ENCODE results near the gene ZNF519.
"Not testable (repeated sequence)": the region's sequence is repeated elsewhere in the genome, so short reads cannot be mapped to it uniquely, and the experiment has no call there.

Gene ZNF519

GRCh38 chr18:14132271-14132700 is at the start of gene ZNF519:
ZNF519 (minus strand) TSS chr18:14132435; CDS start chr18:14132277, 158 bp downstream.
- H3K4me3 ChIP-seq (ENCODE audit: low read depth in 1 of 2, low read length in 2 of 2) = peak within 1 kb of the TSS; percentile 38 to 68
- H3K9me3 ChIP-seq (ENCODE audit: low read length); H3K36me3 ChIP-seq (ENCODE audit: insufficient read depth, low read length); H3K27me3 ChIP-seq (ENCODE audit: control insufficient read depth in 1 of 2, insufficient read depth in 2 of 2, low read length in 2 of 2); H3K4me1 ChIP-seq (ENCODE audit: insufficient read depth, low read length): not testable (repeated sequence)
- peak within 1 kb of the TSS; percentile 21 for H3K9ac ChIP-seq (ENCODE audit: low read length)
- H3K27ac ChIP-seq (ENCODE audit: low read depth, low read length) = peak within 1 kb of the TSS; percentile 23

GRCh38 chr18:14179306-14179705 is 47.1 kb upstream of the ZNF519 start:
- H3K4me3 ChIP-seq (ENCODE audit: low read depth in 1 of 2, low read length in 2 of 2) = peak overlapping the region in 1 of 2 donors; percentile 57
- H3K27ac ChIP-seq (ENCODE audit: low read depth, low read length) = no peak overlapping the region
- no peaks in the 10 kb centered on the region for H3K9me3 ChIP-seq (ENCODE audit: low read length)
- no peaks in the 10 kb centered on the region for H3K4me1 ChIP-seq (ENCODE audit: insufficient read depth, low read length)
- no peaks in the 10 kb centered on the region for H3K36me3 ChIP-seq (ENCODE audit: insufficient read depth, low read length)
- no peak overlapping the region for H3K9ac ChIP-seq (ENCODE audit: low read length)
- H3K27me3 ChIP-seq (ENCODE audit: control insufficient read depth in 1 of 2, insufficient read depth in 2 of 2, low read length in 2 of 2) = no peaks in the 10 kb centered on the region

DNA sequence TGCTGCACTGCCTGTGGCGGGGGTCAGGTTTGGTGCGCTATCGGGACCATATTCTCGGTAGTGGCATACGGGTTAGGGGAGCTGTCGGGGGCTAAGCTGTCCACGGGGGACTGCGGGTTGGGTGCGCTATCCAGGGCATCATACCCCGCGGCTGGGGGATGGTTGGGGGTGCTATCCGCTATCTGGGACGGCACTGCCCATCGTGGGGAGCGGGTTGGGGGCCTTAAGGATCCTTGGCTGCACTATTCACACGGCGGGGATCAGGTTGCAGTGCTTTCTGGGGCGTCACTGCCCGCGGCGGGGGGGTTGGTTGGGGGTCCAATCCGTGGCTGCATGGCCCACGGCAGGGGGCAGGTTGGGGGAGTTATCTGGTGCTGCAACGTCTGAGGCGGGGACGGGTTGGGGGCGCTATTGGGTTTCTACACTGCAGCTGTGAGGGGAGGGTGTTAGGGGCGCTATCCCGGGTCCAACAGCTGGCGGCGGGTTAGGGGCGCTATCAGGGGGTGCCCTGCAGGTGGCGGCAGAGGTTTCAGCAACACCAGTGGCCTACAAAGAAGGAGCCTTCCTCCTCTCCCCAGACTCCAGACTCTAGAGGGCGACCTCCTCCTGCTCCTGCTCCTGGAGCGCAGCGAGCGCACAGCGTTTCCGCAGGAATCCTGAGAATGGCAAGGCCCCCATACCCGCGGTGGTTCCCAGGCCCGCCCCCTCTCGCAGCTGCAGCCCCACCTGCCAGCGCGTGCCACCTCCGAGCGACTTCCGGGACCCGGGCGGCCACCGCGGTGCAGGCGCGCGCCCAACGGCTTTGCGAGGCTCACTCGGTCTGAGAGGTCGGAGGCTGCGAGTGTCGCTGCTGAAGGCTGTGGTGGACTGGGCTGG is 46.3 kb upstream of the ZNF519 start:
- not testable (repeated sequence) for H3K9me3 ChIP-seq (ENCODE audit: low read length); H3K4me1 ChIP-seq (ENCODE audit: insufficient read depth, low read length); H3K36me3 ChIP-seq (ENCODE audit: insufficient read depth, low read length); H3K27ac ChIP-seq (ENCODE audit: low read depth, low read length); H3K9ac ChIP-seq (ENCODE audit: low read length); H3K27me3 ChIP-seq (ENCODE audit: control insufficient read depth in 1 of 2, insufficient read depth in 2 of 2, low read length in 2 of 2)
- peak overlapping the region in 1 of 2 donors; percentile 57 for H3K4me3 ChIP-seq (ENCODE audit: low read depth in 1 of 2, low read length in 2 of 2)

- H3K4me1 ChIP-seq (ENCODE audit: insufficient read depth, low read length); H3K36me3 ChIP-seq (ENCODE audit: insufficient read depth, low read length); H3K4me3 ChIP-seq (ENCODE audit: low read depth in 1 of 2, low read length in 2 of 2); H3K9me3 ChIP-seq (ENCODE audit: low read length); H3K27me3 ChIP-seq (ENCODE audit: control insufficient read depth in 1 of 2, insufficient read depth in 2 of 2, low read length in 2 of 2); H3K27ac ChIP-seq (ENCODE audit: low read depth, low read length); H3K9ac ChIP-seq (ENCODE audit: low read length): not testable (repeated sequence)
These were observed 45.5 kb upstream of the ZNF519 start for GRCh38 chr18:14177540-14178320.

- not testable (repeated sequence) for H3K36me3 ChIP-seq (ENCODE audit: insufficient read depth, low read length); H3K4me1 ChIP-seq (ENCODE audit: insufficient read depth, low read length); H3K9me3 ChIP-seq (ENCODE audit: low read length); H3K4me3 ChIP-seq (ENCODE audit: low read depth in 1 of 2, low read length in 2 of 2); H3K27ac ChIP-seq (ENCODE audit: low read depth, low read length); H3K27me3 ChIP-seq (ENCODE audit: control insufficient read depth in 1 of 2, insufficient read depth in 2 of 2, low read length in 2 of 2); H3K9ac ChIP-seq (ENCODE audit: low read length)
These were observed 43.2 kb upstream of the ZNF519 start for GRCh38 chr18:14175404-14175803.

DNA sequence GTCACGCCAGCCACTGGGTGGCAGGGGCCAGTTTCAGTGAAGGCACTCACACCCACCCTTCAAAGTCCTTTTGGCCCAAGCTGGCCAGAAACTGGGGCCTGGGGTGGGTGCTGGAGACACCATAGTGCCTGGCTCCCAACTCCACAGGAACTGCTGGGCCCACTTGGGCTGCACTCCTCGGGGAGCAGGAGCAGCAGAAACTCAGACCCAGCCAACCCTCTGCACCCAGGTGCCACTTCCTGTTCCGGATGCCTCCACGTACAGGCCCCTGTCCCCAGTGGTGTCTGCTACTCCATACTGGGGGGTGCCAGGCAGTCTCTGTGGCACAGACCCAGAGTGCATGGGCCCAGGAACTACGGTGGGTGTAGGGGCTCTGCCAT is 42.5 kb upstream of the ZNF519 start:
- no peaks in the 10 kb centered on the region for H3K27me3 ChIP-seq (ENCODE audit: control insufficient read depth in 1 of 2, insufficient read depth in 2 of 2, low read length in 2 of 2)
- no peak overlapping the region for H3K27ac ChIP-seq (ENCODE audit: low read depth, low read length)

GRCh38 chr18:14174002-14174705 is 41.9 kb upstream of the ZNF519 start:
- not testable (repeated sequence) for H3K36me3 ChIP-seq (ENCODE audit: insufficient read depth, low read length); H3K4me1 ChIP-seq (ENCODE audit: insufficient read depth, low read length); H3K9ac ChIP-seq (ENCODE audit: low read length); H3K27ac ChIP-seq (ENCODE audit: low read depth, low read length); H3K4me3 ChIP-seq (ENCODE audit: low read depth in 1 of 2, low read length in 2 of 2); H3K9me3 ChIP-seq (ENCODE audit: low read length); H3K27me3 ChIP-seq (ENCODE audit: control insufficient read depth in 1 of 2, insufficient read depth in 2 of 2, low read length in 2 of 2)

More for the DNA sequence above, 42.5 kb upstream of the ZNF519 start:
- H3K36me3 ChIP-seq (ENCODE audit: insufficient read depth, low read length) = no peaks in the 10 kb centered on the region
- no peak overlapping the region for H3K4me3 ChIP-seq (ENCODE audit: low read depth in 1 of 2, low read length in 2 of 2)
- H3K4me1 ChIP-seq (ENCODE audit: insufficient read depth, low read length) = no peaks in the 10 kb centered on the region
- no peak overlapping the region for H3K9ac ChIP-seq (ENCODE audit: low read length)
- no peaks in the 10 kb centered on the region for H3K9me3 ChIP-seq (ENCODE audit: low read length)

DNA sequence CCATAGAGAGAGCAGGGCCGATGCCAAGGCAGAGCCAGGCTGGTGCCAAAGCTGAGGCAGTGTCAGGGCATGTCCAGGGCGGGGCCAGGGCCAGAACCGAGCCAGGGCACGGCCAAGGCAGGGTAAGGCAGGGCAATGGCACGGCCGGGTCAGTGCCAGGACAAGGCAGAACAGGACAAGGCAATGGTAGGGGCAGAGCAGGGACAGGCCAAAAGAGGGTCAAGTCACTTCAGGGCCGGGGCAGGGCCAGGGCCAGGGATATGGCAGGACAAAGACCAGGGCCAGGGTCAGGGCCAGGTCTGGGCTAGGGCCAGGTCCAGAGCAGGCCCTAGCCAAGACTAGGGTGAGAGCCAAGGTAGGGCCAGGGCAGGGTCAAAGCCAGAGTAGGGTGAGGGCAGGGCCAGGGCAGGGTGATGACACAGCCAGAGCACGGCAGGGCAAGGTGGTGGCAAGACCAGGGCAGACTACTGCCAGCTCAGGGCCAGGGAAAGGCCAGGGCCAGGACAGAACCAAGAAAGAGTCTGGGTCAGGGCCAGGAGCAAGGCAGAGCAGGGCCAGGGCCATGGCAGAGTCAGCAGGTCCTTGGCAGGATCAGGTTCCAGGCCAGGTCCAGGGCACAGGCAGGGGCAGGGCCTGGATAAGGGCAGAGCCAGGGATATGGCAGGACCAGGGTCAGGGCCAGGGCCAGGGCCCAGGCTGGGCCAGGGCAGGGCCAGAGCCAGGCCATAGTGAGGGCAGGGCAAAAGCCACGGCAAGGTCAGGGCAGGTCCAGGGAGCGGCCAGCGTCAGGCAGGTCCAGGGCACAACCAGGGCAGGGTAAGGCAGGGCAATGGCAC is 41.1 kb upstream of the ZNF519 start:
- not testable (repeated sequence) for H3K4me1 ChIP-seq (ENCODE audit: insufficient read depth, low read length); H3K27me3 ChIP-seq (ENCODE audit: control insufficient read depth in 1 of 2, insufficient read depth in 2 of 2, low read length in 2 of 2); H3K9ac ChIP-seq (ENCODE audit: low read length); H3K9me3 ChIP-seq (ENCODE audit: low read length); H3K4me3 ChIP-seq (ENCODE audit: low read depth in 1 of 2, low read length in 2 of 2); H3K36me3 ChIP-seq (ENCODE audit: insufficient read depth, low read length); H3K27ac ChIP-seq (ENCODE audit: low read depth, low read length)

- H3K27ac ChIP-seq (ENCODE audit: low read depth, low read length); H3K27me3 ChIP-seq (ENCODE audit: control insufficient read depth in 1 of 2, insufficient read depth in 2 of 2, low read length in 2 of 2); H3K9me3 ChIP-seq (ENCODE audit: low read length); H3K4me1 ChIP-seq (ENCODE audit: insufficient read depth, low read length); H3K9ac ChIP-seq (ENCODE audit: low read length); H3K36me3 ChIP-seq (ENCODE audit: insufficient read depth, low read length); H3K4me3 ChIP-seq (ENCODE audit: low read depth in 1 of 2, low read length in 2 of 2): not testable (repeated sequence)
These were observed 40.2 kb upstream of the ZNF519 start for GRCh38 chr18:14172142-14173115.
